GM12892 (cell line): ENCODE results near the gene DDX1.

Experiments
- DNase-seq: peaks from one replicate; pipeline ENCODE4 v3.0.0; 2011; ENCODE audit not compliant: insufficient read length
- FAIRE-seq: peaks from 2 replicates; lab custom pipeline; 2011; peaks lifted over from hg19 to GRCh38; lab: Jason Lieb, UNC
- POLR2A ChIP-seq: IDR thresholded peaks from 2 replicates; pipeline ENCODE4 v1.6.1; 2011; ENCODE audit warnings: low read depth, low read length, control low read depth
- POLR2AphosphoS5 ChIP-seq: IDR thresholded peaks from 2 replicates; pipeline ENCODE4 v1.6.1; 2011; ENCODE audit warnings: low read depth, low read length, control low read depth
- TAF1 ChIP-seq: IDR thresholded peaks from 2 replicates; pipeline ENCODE4 v1.6.1; 2011; ENCODE audit warnings: low read depth, mild to moderate bottlenecking, control low read depth, low read length, borderline replicate concordance

The DDX1 gene

GRCh38 chr2:15584767-15585469 lies 6.8 kb upstream of the DDX1 start:
- no peak for DNase-seq
- TF ChIP-seq POLR2AphosphoS5 = no peak
- no peak for TF ChIP-seq POLR2A
- TF ChIP-seq TAF1 = no peak
- FAIRE-seq = no peak

- FAIRE-seq (no peak), DNase-seq (no peak)
- TF ChIP-seq POLR2A (no peak), POLR2AphosphoS5 (no peak), TAF1 (no peak)
Observed at GRCh38 chr2:15588329-15588919, 3.2 kb upstream of the DDX1 start.

- DNase-seq (no peak), FAIRE-seq (no peak)
- no peak for TF ChIP-seq POLR2AphosphoS5
- TF ChIP-seq TAF1 = no peak
- no peak for TF ChIP-seq POLR2A
Observed at GRCh38 chr2:15591373-15591691, 336 bp upstream of the DDX1 start.

- no peak for TF ChIP-seq POLR2AphosphoS5
- FAIRE-seq (no peak), DNase-seq (no peak)
Observed at GRCh38 chr2:15593327-15593705, 1.6 kb downstream of the DDX1 start.

- FAIRE-seq (peak; percentile 38), DNase-seq (no peak)
- TF ChIP-seq TAF1 (no peak), POLR2A (no peak), POLR2AphosphoS5 (no peak)
Observed at GRCh38 chr2:15594291-15595256, 2.9 kb downstream of the DDX1 start.

GRCh38 chr2:15595342-15595905 lies 3.8 kb downstream of the DDX1 start:
- TF ChIP-seq TAF1 (no peak), POLR2A (no peak), POLR2AphosphoS5 (no peak)
- DNase-seq (no peak), FAIRE-seq (no peak)

- no peak for TF ChIP-seq POLR2A
- DNase-seq (no peak), FAIRE-seq (no peak)
Observed at GRCh38 chr2:15595936-15596335, 4.3 kb downstream of the DDX1 start.

GRCh38 chr2:15596350-15596749 lies 4.7 kb downstream of the DDX1 start:
- no peak for FAIRE-seq
- no peak for TF ChIP-seq POLR2AphosphoS5
- TF ChIP-seq TAF1 = no peak
- TF ChIP-seq POLR2A = no peak
- no peak for DNase-seq

GRCh38 chr2:15596968-15597367 lies 5.3 kb downstream of the DDX1 start:
- DNase-seq (no peak), FAIRE-seq (no peak)
- TF ChIP-seq TAF1 (no peak), POLR2AphosphoS5 (no peak), POLR2A (no peak)

- FAIRE-seq = peak; percentile 48
- DNase-seq = no peak
- TF ChIP-seq TAF1 (no peak), POLR2A (no peak), POLR2AphosphoS5 (no peak)
Observed at GRCh38 chr2:15599994-15600393, 8.3 kb downstream of the DDX1 start.

GRCh38 chr2:15601681-15602080 lies 10.0 kb downstream of the DDX1 start:
- TF ChIP-seq POLR2AphosphoS5 (no peak), POLR2A (no peak), TAF1 (no peak)
- no peak for FAIRE-seq
- no peak for DNase-seq

- DNase-seq (no peak), FAIRE-seq (no peak)
- no peak for TF ChIP-seq TAF1
- TF ChIP-seq POLR2AphosphoS5 = no peak
- TF ChIP-seq POLR2A = no peak
Observed at GRCh38 chr2:15602393-15602792, 10.7 kb downstream of the DDX1 start.
